K562 (cell line): ENCODE data around the gene CTF1.

ENCODE experiments used
- CREM ChIP-seq: IDR thresholded peaks from 2 replicates; pipeline ENCODE4 v1.6.1; 2014; ENCODE audit warnings: antibody characterized with exemption, low read depth
- JUND ChIP-seq, 2 experiments: IDR thresholded peaks; 2 replicates in 1 of 2; 3 replicates in 1 of 2; pipeline ENCODE4 v1.6.1; 2011; ENCODE audit warnings: borderline replicate concordance in 2 of 2, low read depth in 2 of 2, low read length in 2 of 2, improper control_type of control experiment in 1 of 2, missing biosample characterization in 1 of 2, missing genetic modification characterization in 1 of 2, missing genetic modification reagents in 1 of 2
- NFYB ChIP-seq: IDR thresholded peaks from 2 replicates; pipeline ENCODE4 v1.6.1; 2011; ENCODE audit warnings: mild to moderate bottlenecking, moderate library complexity; ENCODE audit not compliant: insufficient read length; ENCODE audit errors: extremely low read depth
- NR4A1 ChIP-seq, 2 experiments: fragments of 250-450 bp in 1 of 2; fragments of 450-650 bp in 1 of 2; sonication (Bioruptor Pico) in 1 of 2; IDR thresholded peaks; 2 replicates each; pipeline versions ENCODE4 v1.4.0 to v1.6.1; 2016 to 2020; ENCODE audit warnings: mild to moderate bottlenecking in 2 of 2, missing compliant biosample characterization in 1 of 2, missing genetic modification characterization in 1 of 2, moderate library complexity in 1 of 2
- POLR2A ChIP-seq: fragments of 450-650 bp; conservative IDR thresholded peaks from 2 replicates; pipeline ENCODE4 v1.6.1; 2016
- THAP7 ChIP-seq: fragments of 250-450 bp; sonication (Bioruptor Pico); IDR thresholded peaks from 2 replicates; pipeline ENCODE4 v1.5.0; 2021
- ZNF184 ChIP-seq: sonication (generic); formaldehyde crosslinking; IDR thresholded peaks from 2 replicates; pipeline ENCODE4 v1.5.0; 2020; ENCODE audit warnings: missing genetic modification reagents
- TF ChIP-seq, protein P1 (sequence below), 3 experiments: IDR thresholded peaks in 2 of 3; conservative IDR thresholded peaks in 1 of 3; 2 replicates each; pipeline ENCODE4 v1.5.1; 2011 to 2012; ENCODE audit warnings: low read length in 3 of 3, mild to moderate bottlenecking in 3 of 3, control low read depth in 2 of 3, improper control_type of control experiment in 1 of 3, inconsistent platforms in 1 of 3, low read depth in 1 of 3, mixed read lengths in 1 of 3, moderate library complexity in 1 of 3; ENCODE audit not compliant: insufficient read depth in 2 of 3

GRCh38 chr16:30892670-30893416, 3.6 kb upstream of the CTF1 start:
- no peak for TF ChIP-seq ZNF184
- TF ChIP-seq, protein P1, sequence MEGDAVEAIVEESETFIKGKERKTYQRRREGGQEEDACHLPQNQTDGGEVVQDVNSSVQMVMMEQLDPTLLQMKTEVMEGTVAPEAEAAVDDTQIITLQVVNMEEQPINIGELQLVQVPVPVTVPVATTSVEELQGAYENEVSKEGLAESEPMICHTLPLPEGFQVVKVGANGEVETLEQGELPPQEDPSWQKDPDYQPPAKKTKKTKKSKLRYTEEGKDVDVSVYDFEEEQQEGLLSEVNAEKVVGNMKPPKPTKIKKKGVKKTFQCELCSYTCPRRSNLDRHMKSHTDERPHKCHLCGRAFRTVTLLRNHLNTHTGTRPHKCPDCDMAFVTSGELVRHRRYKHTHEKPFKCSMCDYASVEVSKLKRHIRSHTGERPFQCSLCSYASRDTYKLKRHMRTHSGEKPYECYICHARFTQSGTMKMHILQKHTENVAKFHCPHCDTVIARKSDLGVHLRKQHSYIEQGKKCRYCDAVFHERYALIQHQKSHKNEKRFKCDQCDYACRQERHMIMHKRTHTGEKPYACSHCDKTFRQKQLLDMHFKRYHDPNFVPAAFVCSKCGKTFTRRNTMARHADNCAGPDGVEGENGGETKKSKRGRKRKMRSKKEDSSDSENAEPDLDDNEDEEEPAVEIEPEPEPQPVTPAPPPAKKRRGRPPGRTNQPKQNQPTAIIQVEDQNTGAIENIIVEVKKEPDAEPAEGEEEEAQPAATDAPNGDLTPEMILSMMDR (IDR thresholded peaks at IDR 0.05 in 2 of 3, conservative IDR thresholded peaks at IDR 0.05 in 1 of 3; ENCODE audit: insufficient read depth in 2 of 3, low read depth in 1 of 3, low read length in 3 of 3), result no peak
- TF ChIP-seq NFYB, result no peak
- TF ChIP-seq CREM, result no peak
- TF ChIP-seq JUND (IDR thresholded peaks at IDR 0.05; ENCODE audit: borderline replicate concordance, low read depth, low read length), result no peak
- no peak for TF ChIP-seq JUND (tag; IDR thresholded peaks at IDR 0.05; ENCODE audit: borderline replicate concordance, low read depth, low read length)
- TF ChIP-seq THAP7 (CRISPR knock-in tag), result no peak
- no peak for TF ChIP-seq NR4A1 (CRISPR knock-in tag; IDR thresholded peaks at IDR 0.05)
- no peak for TF ChIP-seq NR4A1 (tag; IDR thresholded peaks at IDR 0.05)
- no peak for TF ChIP-seq POLR2A
